Fibroblast of skin of abdomen (primary cell): ENCODE measurements around the gene PTPRD.

Source experiments
- DNase-seq: peaks from one replicate; pipeline ENCODE4 v3.0.0-alpha.2; 2013

The PTPRD gene

GRCh38 chr9:8408575-8409190 lies 2204.1 kb downstream of the PTPRD start:
- no peak for DNase-seq

GRCh38 chr9:8401961-8402705 lies 2210.7 kb downstream of the PTPRD start:
- no peak for DNase-seq

- no peak for DNase-seq
Observed at GRCh38 chr9:8400378-8400777, 2212.4 kb downstream of the PTPRD start.

GRCh38 chr9:8395022-8395421 lies 2217.8 kb downstream of the PTPRD start:
- no peak for DNase-seq

- DNase-seq: no peak
Observed at GRCh38 chr9:8394341-8394740, 2218.5 kb downstream of the PTPRD start.

GRCh38 chr9:8392866-8393265 lies 2219.9 kb downstream of the PTPRD start:
- DNase-seq: no peak

GRCh38 chr9:8391566-8391965 lies 2221.2 kb downstream of the PTPRD start:
- DNase-seq: peak; percentile 61

GRCh38 chr9:8391132-8391531 lies 2221.7 kb downstream of the PTPRD start:
- DNase-seq: peak; percentile 74

- peak; percentile 46 for DNase-seq
Observed at GRCh38 chr9:8390571-8390970, 2222.2 kb downstream of the PTPRD start.

GRCh38 chr9:8389531-8389930 lies 2223.3 kb downstream of the PTPRD start:
- no peak for DNase-seq

GRCh38 chr9:8388132-8388531 lies 2224.7 kb downstream of the PTPRD start:
- peak; percentile 14 for DNase-seq

GRCh38 chr9:8384091-8384490 lies 2228.7 kb downstream of the PTPRD start:
- peak; percentile 93 for DNase-seq

- DNase-seq: no peak
Observed at GRCh38 chr9:8382777-8383527, 2229.8 kb downstream of the PTPRD start.

- no peak for DNase-seq
Observed at GRCh38 chr9:8382266-8382665, 2230.5 kb downstream of the PTPRD start.

- no peak for DNase-seq
Observed at GRCh38 chr9:8381601-8382000, 2231.2 kb downstream of the PTPRD start.

- DNase-seq: no peak
Observed at GRCh38 chr9:8374471-8374870, 2238.3 kb downstream of the PTPRD start.

GRCh38 chr9:8371686-8372085 lies 2241.1 kb downstream of the PTPRD start:
- DNase-seq: no peak

- peak; percentile 40 for DNase-seq
Observed at GRCh38 chr9:8366161-8366926, 2246.5 kb downstream of the PTPRD start.

GRCh38 chr9:8365466-8366160 lies 2247.2 kb downstream of the PTPRD start:
- no peak for DNase-seq

GRCh38 chr9:8365029-8365428 lies 2247.8 kb downstream of the PTPRD start:
- peak; percentile 87 for DNase-seq

GRCh38 chr9:8364026-8364752 lies 2248.6 kb downstream of the PTPRD start:
- no peak for DNase-seq

GRCh38 chr9:8362250-8362649 lies 2250.6 kb downstream of the PTPRD start:
- DNase-seq: no peak
